Gastrocnemius medialis (tissue), 4 donors: ENCODE data around the gene CDK4.

Experiments
- POLR2A ChIP-seq, 2 donors: fragments of 450-650 bp; IDR thresholded peaks; one replicate each; pipeline ENCODE4 v1.6.1; 2017; ENCODE audit warnings: antibody characterized with exemption in 2 of 2, mild to moderate bottlenecking in 2 of 2, moderate library complexity in 2 of 2
- TF ChIP-seq, protein P1 (sequence below), 5 experiments: fragments of 450-650 bp in 3 of 5; fragments of 200-600 bp in 2 of 5; sonication (generic) in 2 of 5; IDR thresholded peaks in 4 of 5; conservative IDR thresholded peaks in 1 of 5; 1 replicate in 4 of 5; 2 replicates in 1 of 5; pipeline ENCODE4 v1.5.1; 2016 to 2019; ENCODE audit warnings: antibody characterized with exemption in 5 of 5, mild to moderate bottlenecking in 3 of 5, moderate library complexity in 3 of 5

DNA sequence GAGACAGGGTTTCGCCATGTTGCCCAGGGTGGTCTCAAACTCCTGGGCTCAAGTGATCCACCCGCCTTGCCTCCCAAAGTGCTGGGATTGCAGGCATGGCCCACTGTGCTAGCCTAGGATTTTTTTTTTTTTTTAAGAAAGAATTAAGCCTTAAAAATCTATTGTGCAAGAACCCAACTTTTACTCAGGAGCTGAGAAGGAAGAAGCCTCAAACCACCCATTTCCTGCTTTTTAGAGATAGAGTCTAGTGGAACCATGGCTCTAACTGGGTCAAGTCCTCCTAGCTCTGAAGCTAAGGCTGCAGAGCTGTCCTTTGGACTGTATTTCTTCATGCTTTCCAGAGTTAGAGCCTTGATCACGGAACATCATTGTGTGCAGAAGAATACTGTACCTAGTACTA, 29.1 kb upstream of the CDK4 start:
- TF ChIP-seq, protein P1, sequence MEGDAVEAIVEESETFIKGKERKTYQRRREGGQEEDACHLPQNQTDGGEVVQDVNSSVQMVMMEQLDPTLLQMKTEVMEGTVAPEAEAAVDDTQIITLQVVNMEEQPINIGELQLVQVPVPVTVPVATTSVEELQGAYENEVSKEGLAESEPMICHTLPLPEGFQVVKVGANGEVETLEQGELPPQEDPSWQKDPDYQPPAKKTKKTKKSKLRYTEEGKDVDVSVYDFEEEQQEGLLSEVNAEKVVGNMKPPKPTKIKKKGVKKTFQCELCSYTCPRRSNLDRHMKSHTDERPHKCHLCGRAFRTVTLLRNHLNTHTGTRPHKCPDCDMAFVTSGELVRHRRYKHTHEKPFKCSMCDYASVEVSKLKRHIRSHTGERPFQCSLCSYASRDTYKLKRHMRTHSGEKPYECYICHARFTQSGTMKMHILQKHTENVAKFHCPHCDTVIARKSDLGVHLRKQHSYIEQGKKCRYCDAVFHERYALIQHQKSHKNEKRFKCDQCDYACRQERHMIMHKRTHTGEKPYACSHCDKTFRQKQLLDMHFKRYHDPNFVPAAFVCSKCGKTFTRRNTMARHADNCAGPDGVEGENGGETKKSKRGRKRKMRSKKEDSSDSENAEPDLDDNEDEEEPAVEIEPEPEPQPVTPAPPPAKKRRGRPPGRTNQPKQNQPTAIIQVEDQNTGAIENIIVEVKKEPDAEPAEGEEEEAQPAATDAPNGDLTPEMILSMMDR (IDR thresholded peaks at IDR 0.05 in 4 of 5, conservative IDR thresholded peaks at IDR 0.05 in 1 of 5), result no peak
- TF ChIP-seq POLR2A (IDR thresholded peaks at IDR 0.05), result no peak
